GM12878 (cell line): ENCODE results near the gene RDH16. TPM values are rescaled to one million over a fixed set of nuclear protein-coding genes. Genes with fewer than 3 reads are reported as not detected.

Experiments used
- ATAC-seq: fragments of 200-7000 bp; cut with Tn5 transposase; 3 replicates; pipeline ENCODE4 v1.9.1; 2020; ENCODE audit warnings: mild to moderate bottlenecking, moderate library complexity
- BruUV-seq: library from RNA; stranded (reverse); fragments of 400-500 nt; replicated peaks from 2 replicates; lab custom pipeline; 2021; lab: Mats Ljungman, UMichigan
- CTCF ChIA-PET: fragments of 300-600 bp; sonication (Branson Sonifier 250); formaldehyde crosslinking; extraction: SDS; loops from one replicate; lab custom pipeline; 2021; ENCODE audit warnings: inconsistent platforms; lab: Yijun Ruan, JAX
- POLR2A ChIA-PET: fragments of 350-600 bp; formaldehyde crosslinking; extraction: SDS; loops from one replicate; lab custom pipeline; 2021; ENCODE audit warnings: inconsistent platforms; lab: Charles Lee
- RAD21 ChIA-PET: fragments of 300-600 bp; sonication (Branson Sonifier 250); formaldehyde crosslinking; loops from one replicate; lab custom pipeline; 2023; ENCODE audit warnings: antibody characterized with exemption; ENCODE audit not compliant: unreplicated experiment; lab: Charles Lee
- SMC1A ChIA-PET: fragments of 300-600 bp; sonication (Branson Sonifier 250); formaldehyde crosslinking; loops from one replicate; lab custom pipeline; 2023; ENCODE audit not compliant: unreplicated experiment, uncharacterized antibody; lab: Charles Lee
- DNase-seq: peaks from one replicate; pipeline ENCODE4 v3.0.0-alpha.2; 2011; ENCODE audit warnings: low read depth, low spot score
- FAIRE-seq: peaks from 3 replicates; lab custom pipeline; 2011; peaks lifted over from hg19 to GRCh38; lab: Jason Lieb, UNC
- H2AFZ ChIP-seq: 2 replicates; pipeline ENCODE4 v1.6.0; 2011; ENCODE audit warnings: low read depth, low read length, control low read depth; ENCODE audit not compliant: control insufficient read depth
- H3K27ac ChIP-seq: 2 replicates; pipeline ENCODE4 v1.5.1; 2011; ENCODE audit warnings: control low read depth; ENCODE audit not compliant: control insufficient read depth, insufficient read depth
- H3K27me3 ChIP-seq, 2 experiments: replicated peaks in 1 of 2; 2 replicates each; pipeline versions ENCODE4 v1.6.0 to v1.6.1; 2011; ENCODE audit warnings: low read length in 1 of 2; ENCODE audit not compliant: control insufficient read depth in 2 of 2, insufficient read depth in 2 of 2
- H3K36me3 ChIP-seq, 2 experiments: 2 replicates each; pipeline ENCODE4 v1.5.1; 2011; ENCODE audit warnings: low read length in 1 of 2; ENCODE audit not compliant: control insufficient read depth in 2 of 2, insufficient read depth in 2 of 2
- H3K4me1 ChIP-seq: 2 replicates; pipeline ENCODE4 v1.6.1; 2011; ENCODE audit warnings: mild to moderate bottlenecking, low read length, moderate library complexity, mixed read lengths; ENCODE audit not compliant: control insufficient read depth, insufficient read depth
- H3K4me2 ChIP-seq: 2 replicates; pipeline ENCODE4 v1.6.0; 2011; ENCODE audit warnings: control low read depth; ENCODE audit not compliant: control insufficient read depth, insufficient read depth
- H3K4me3 ChIP-seq: fragments of 200-600 bp; sonication (generic); 2 replicates; pipeline ENCODE4 v1.5.1; 2016
- H3K79me2 ChIP-seq: 2 replicates; pipeline ENCODE4 v1.6.0; 2011; ENCODE audit warnings: low read length; ENCODE audit not compliant: control insufficient read depth, insufficient read depth
- H3K9ac ChIP-seq: 2 replicates; pipeline ENCODE4 v1.8.0; 2011; ENCODE audit warnings: low read length, control low read depth, mixed read lengths; ENCODE audit not compliant: control insufficient read depth, insufficient read depth
- H3K9me3 ChIP-seq: replicated peaks from 3 replicates; pipeline ENCODE4 v1.5.1; 2011; ENCODE audit warnings: mild to moderate bottlenecking, low read length; ENCODE audit not compliant: control insufficient read depth, insufficient read depth
- H4K20me1 ChIP-seq: 2 replicates; pipeline ENCODE4 v1.6.0; 2011; ENCODE audit not compliant: control insufficient read depth, insufficient read depth
- ATF7 ChIP-seq: fragments of 450-650 bp; IDR thresholded peaks from 2 replicates; pipeline ENCODE4 v1.6.1; 2016; ENCODE audit warnings: low read depth, mild to moderate bottlenecking
- CEBPB ChIP-seq, 2 experiments: fragments of 150-350 bp in 1 of 2; IDR thresholded peaks; 2 replicates each; pipeline ENCODE4 v1.6.1; 2012 to 2014; ENCODE audit warnings: low read depth in 2 of 2, low read length in 2 of 2, borderline replicate concordance in 1 of 2, inconsistent platforms in 1 of 2
- FOS ChIP-seq: IDR thresholded peaks from 3 replicates; pipeline ENCODE4 v1.6.1; 2011; ENCODE audit warnings: borderline replicate concordance; ENCODE audit not compliant: insufficient read length; ENCODE audit errors: extremely low read depth
- FOXM1 ChIP-seq: IDR thresholded peaks from 2 replicates; pipeline ENCODE4 v1.6.1; 2012; ENCODE audit warnings: low read depth, mild to moderate bottlenecking, inconsistent platforms, low read length, moderate library complexity
- GATAD2B ChIP-seq: fragments of 450-650 bp; conservative IDR thresholded peaks from 2 replicates; pipeline ENCODE4 v1.6.1; 2017; ENCODE audit warnings: low read depth, mild to moderate bottlenecking, moderate library complexity
- HCFC1 ChIP-seq: fragments of 150-350 bp; IDR thresholded peaks from 2 replicates; pipeline ENCODE4 v1.6.1; 2014; ENCODE audit warnings: low read length
- HDAC6 ChIP-seq: fragments of 200-600 bp; sonication (generic); IDR thresholded peaks from one replicate; pipeline ENCODE4 v1.8.0; 2017; ENCODE audit warnings: antibody characterized with exemption; ENCODE audit not compliant: unreplicated experiment
- IKZF1 ChIP-seq: fragments of 450-650 bp; conservative IDR thresholded peaks from 2 replicates; pipeline ENCODE4 v1.6.1; 2017; ENCODE audit warnings: antibody characterized with exemption, mild to moderate bottlenecking
- IRF4 ChIP-seq: IDR thresholded peaks from 2 replicates; pipeline ENCODE4 v1.6.1; 2011; ENCODE audit warnings: low read depth, low read length
- JUNB ChIP-seq: IDR thresholded peaks from 2 replicates; pipeline ENCODE4 v1.6.1; 2016; ENCODE audit warnings: antibody characterized with exemption, mild to moderate bottlenecking
- KDM1A ChIP-seq: fragments of 200-600 bp; sonication (generic); IDR thresholded peaks from 2 replicates; pipeline ENCODE4 v1.6.1; 2016; ENCODE audit warnings: borderline replicate concordance
- NR2F1 ChIP-seq: fragments of 450-650 bp; conservative IDR thresholded peaks from 2 replicates; pipeline ENCODE4 v1.6.1; 2017; ENCODE audit warnings: mild to moderate bottlenecking
- PAX5 ChIP-seq: IDR thresholded peaks from 2 replicates; pipeline ENCODE4 v1.6.1; 2011; ENCODE audit warnings: low read depth, low read length, borderline replicate concordance
- PAX8 ChIP-seq: fragments of 450-650 bp; IDR thresholded peaks from 2 replicates; pipeline ENCODE4 v1.6.1; 2017; ENCODE audit warnings: mild to moderate bottlenecking, moderate library complexity
- PML ChIP-seq: IDR thresholded peaks from 2 replicates; pipeline ENCODE4 v1.6.1; 2012; ENCODE audit warnings: low read length, inconsistent platforms
- POLR2AphosphoS2 ChIP-seq: IDR thresholded peaks from 2 replicates; pipeline ENCODE4 v1.6.1; 2011; ENCODE audit warnings: low read depth, mild to moderate bottlenecking, low read length, improper control_type of control experiment, moderate library complexity
- RAD21 ChIP-seq: IDR thresholded peaks from 2 replicates; pipeline ENCODE4 v1.6.1; 2011; ENCODE audit warnings: mild to moderate bottlenecking, low read depth, low read length, moderate library complexity; ENCODE audit not compliant: insufficient read depth
- SMARCA5 ChIP-seq: fragments of 450-650 bp; IDR thresholded peaks from 2 replicates; pipeline ENCODE4 v1.6.1; 2017; ENCODE audit warnings: mild to moderate bottlenecking
- TBL1XR1 ChIP-seq: IDR thresholded peaks from 2 replicates; pipeline ENCODE4 v1.6.1; 2012; ENCODE audit warnings: low read depth, low read length, improper control_type of control experiment
- TCF12 ChIP-seq: IDR thresholded peaks from 2 replicates; pipeline ENCODE4 v1.6.1; 2011; ENCODE audit warnings: low read depth, mild to moderate bottlenecking, low read length
- ZNF384 ChIP-seq: IDR thresholded peaks from 2 replicates; pipeline ENCODE4 v1.6.1; 2012; ENCODE audit warnings: low read depth, mild to moderate bottlenecking, low read length, improper control_type of control experiment, borderline replicate concordance
- WGBS: methylation state at CpG from one replicate; pipeline ENCODE4 v1.1.6; 2016; ENCODE audit warnings: low lambda C conversion rate; ENCODE audit not compliant: insufficient replicate concordance, insufficient coverage; ENCODE audit errors: missing lambda C conversion rate; 5-methylcytosine and 5-hydroxymethylcytosine counted together
- in situ Hi-C: fragments of 300-500 bp; cut with MboI; formaldehyde crosslinking; loops from 9 replicates; pipeline ENCODE4 v1.14.3; 2018; ENCODE audit warnings: mixed read lengths
- intact Hi-C: fragments of 100-400 bp; cut with micrococcal nuclease; formaldehyde crosslinking; loops from one replicate; pipeline ENCODE4 v1.14.2; 2022; ENCODE audit not compliant: unreplicated experiment
- polyA plus RNA-seq, 11 experiments: library from polyadenylated mRNA; depleted of rRNA in 4 of 11; unstranded in 6 of 11; stranded (reverse) in 5 of 11; fragments of >200 nt; fragmentation: Nextera tagmentation in 4 of 11; fragmentation: Illumina TruSeq in 1 of 11; extraction: Ambion mirVana in 4 of 11; extraction: Trizol in 1 of 11; gene quantifications; 1 replicate in 1 of 11; 2 replicates in 10 of 11; pipeline versions ENCODE4 v1.2.1 to v1.2.3, GENCODE V29; 2011 to 2016; ENCODE audit warnings: inconsistent platforms in 2 of 11, missing spikeins in 2 of 11, low read depth in 1 of 11
- total RNA-seq, 4 experiments: library from RNA; depleted of rRNA in 3 of 4; stranded (reverse); fragments of >200 nt in 3 of 4; fragmentation: Illumina TruSeq in 1 of 4; extraction: Trizol in 1 of 4; gene quantifications; 2 replicates each; pipeline versions ENCODE4 v1.2.1 to v1.2.3, GENCODE V29; 2013 to 2021
- TF ChIP-seq, protein P1 (sequence below): fragments of 450-650 bp; IDR thresholded peaks from 2 replicates; pipeline ENCODE4 v1.6.1; 2018; ENCODE audit warnings: borderline replicate concordance, mild to moderate bottlenecking; ENCODE audit not compliant: partially characterized antibody
- TF ChIP-seq, protein P2 (sequence below): IDR thresholded peaks from 2 replicates; pipeline ENCODE4 v1.6.1; 2012; ENCODE audit warnings: low read depth, low read length, improper control_type of control experiment

Gene RDH16
- total and polyA plus RNA-seq, 10 of the 15 experiments (the other 5 are each of a cell fraction or from before 2014, with no cell fraction given): 0.04 to 0.31 (median 0.06) TPM

GRCh38 chr12:56916296-56916995 lies 41.0 kb downstream of the RDH16 start (continued):
- no peak for TF ChIP-seq TBL1XR1
- TF ChIP-seq, protein P1, sequence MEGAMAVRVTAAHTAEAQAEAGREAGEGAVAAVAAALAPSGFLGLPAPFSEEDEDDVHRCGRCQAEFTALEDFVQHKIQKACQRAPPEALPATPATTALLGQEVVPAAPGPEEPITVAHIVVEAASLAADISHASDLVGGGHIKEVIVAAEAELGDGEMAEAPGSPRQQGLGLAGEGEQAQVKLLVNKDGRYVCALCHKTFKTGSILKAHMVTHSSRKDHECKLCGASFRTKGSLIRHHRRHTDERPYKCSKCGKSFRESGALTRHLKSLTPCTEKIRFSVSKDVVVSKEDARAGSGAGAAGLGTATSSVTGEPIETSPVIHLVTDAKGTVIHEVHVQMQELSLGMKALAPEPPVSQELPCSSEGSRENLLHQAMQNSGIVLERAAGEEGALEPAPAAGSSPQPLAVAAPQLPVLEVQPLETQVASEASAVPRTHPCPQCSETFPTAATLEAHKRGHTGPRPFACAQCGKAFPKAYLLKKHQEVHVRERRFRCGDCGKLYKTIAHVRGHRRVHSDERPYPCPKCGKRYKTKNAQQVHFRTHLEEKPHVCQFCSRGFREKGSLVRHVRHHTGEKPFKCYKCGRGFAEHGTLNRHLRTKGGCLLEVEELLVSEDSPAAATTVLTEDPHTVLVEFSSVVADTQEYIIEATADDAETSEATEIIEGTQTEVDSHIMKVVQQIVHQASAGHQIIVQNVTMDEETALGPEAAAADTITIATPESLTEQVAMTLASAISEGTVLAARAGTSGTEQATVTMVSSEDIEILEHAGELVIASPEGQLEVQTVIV: no peak
- no peak for TF ChIP-seq HDAC6
- no peak for TF ChIP-seq NR2F1
- no peak for TF ChIP-seq PAX8
- no peak for TF ChIP-seq GATAD2B

GRCh38 chr12:56914724-56915123 lies 42.7 kb downstream of the RDH16 start:
- no peaks in the 10 kb centered on the region for H3K79me2 ChIP-seq
- no peak overlapping the region for H3K4me2 ChIP-seq
- FAIRE-seq: no peak
- no peaks in the 10 kb centered on the region; a peak in 1 of 4 replicates for H3K27me3 ChIP-seq
- H3K36me3 ChIP-seq: no peaks in the 10 kb centered on the region
- H4K20me1 ChIP-seq: no peaks in the 10 kb centered on the region
- ChIA-PET SMC1A (no interaction called here), RAD21 (no interaction called here), CTCF (interaction anchor here (1.0 kb wide), 1 partner anchor 86 kb away, joined by 3 read pairs; no protein-coding TSS in a partner anchor), POLR2A (no interaction called here)
- BruUV-seq: no TSS peak
- H2AFZ ChIP-seq: no peak overlapping the region
- DNase-seq: no peak
- H3K9ac ChIP-seq: no peak overlapping the region
- no peak for ATAC-seq
- in situ Hi-C loops: no loop called here
- H3K4me1 ChIP-seq: no peaks in the 10 kb centered on the region
- H3K27ac ChIP-seq: no peak overlapping the region
- intact Hi-C loops: no loop called here
- no peak overlapping the region for H3K4me3 ChIP-seq
- no peaks in the 10 kb centered on the region; the same call in 2 of the 3 replicates for H3K9me3 ChIP-seq
- TF ChIP-seq POLR2AphosphoS2 (no peak), SMARCA5 (no peak), IRF4 (no peak), FOS (no peak), IKZF1 (no peak), RAD21 (no peak), TCF12 (no peak), ZNF384 (no peak), PAX5 (no peak), KDM1A (no peak), FOXM1 (no peak), JUNB (no peak), HCFC1 (no peak), ATF7 (no peak), CEBPB (IDR thresholded peaks at IDR 0.05; ENCODE audit: borderline replicate concordance in 1 of 2, low read depth in 2 of 2, low read length in 2 of 2) (no peak), NR2F1 (no peak), PML (no peak)
- TF ChIP-seq, protein P2, sequence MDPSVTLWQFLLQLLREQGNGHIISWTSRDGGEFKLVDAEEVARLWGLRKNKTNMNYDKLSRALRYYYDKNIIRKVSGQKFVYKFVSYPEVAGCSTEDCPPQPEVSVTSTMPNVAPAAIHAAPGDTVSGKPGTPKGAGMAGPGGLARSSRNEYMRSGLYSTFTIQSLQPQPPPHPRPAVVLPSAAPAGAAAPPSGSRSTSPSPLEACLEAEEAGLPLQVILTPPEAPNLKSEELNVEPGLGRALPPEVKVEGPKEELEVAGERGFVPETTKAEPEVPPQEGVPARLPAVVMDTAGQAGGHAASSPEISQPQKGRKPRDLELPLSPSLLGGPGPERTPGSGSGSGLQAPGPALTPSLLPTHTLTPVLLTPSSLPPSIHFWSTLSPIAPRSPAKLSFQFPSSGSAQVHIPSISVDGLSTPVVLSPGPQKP: no peak
- WGBS: 57% methylated on average over 3 of the region's 3 CpGs
